Right lobe of liver (tissue), 4 donors: ENCODE results near the gene SERPING1.

Experiments used
- CTCF ChIP-seq, 4 donors: fragments of 200-600 bp in 3 of 4; fragments of 450-650 bp in 1 of 4; IDR thresholded peaks; one replicate each; pipeline versions ENCODE4 v1.5.1 to v1.8.0; 2016 to 2022; ENCODE audit warnings: antibody characterized with exemption in 4 of 4, mild to moderate bottlenecking in 2 of 4
- POLR2A ChIP-seq: fragments of 450-650 bp; IDR thresholded peaks from one replicate; pipeline ENCODE4 v1.6.1; 2017; ENCODE audit warnings: antibody characterized with exemption, mild to moderate bottlenecking
- donor health status: DM: no; HTN: no; CAD: no.
- donor health status: DM: no; HTN: no; CAD: no.
- donor health status: DM: no; HTN: yes; CAD: no.

- TF ChIP-seq CTCF (IDR thresholded peaks at IDR 0.05) (no peak), POLR2A (no peak)
Measured at GRCh38 chr11:57626895-57627294, 29.4 kb downstream of the SERPING1 start.
